ENCODE results near the gene SRC.

SRC gene

DNA sequence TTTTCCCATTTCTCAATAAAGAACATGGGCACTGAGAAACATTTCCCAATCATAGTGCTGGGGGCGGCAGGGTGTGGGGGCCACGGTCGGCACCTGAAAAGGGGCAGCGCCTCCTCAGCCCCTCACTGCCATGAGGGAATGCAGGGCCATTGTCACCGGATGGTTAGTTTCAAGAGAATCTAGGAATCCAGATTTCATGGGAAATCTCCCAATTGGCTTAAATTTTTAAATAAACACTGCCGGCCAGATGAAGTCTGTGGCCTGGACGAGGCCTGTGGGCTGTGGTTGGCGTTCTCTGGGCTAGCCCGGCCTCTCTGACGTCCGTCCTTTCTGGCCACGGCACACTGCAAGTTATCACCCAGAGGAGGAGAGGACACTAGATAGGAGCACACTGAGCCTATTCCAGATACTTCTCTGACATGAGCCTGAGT is 30.9 kb upstream of the SRC start:
- DNase-seq (ENCODE audit: low spot score): no peak

DNA sequence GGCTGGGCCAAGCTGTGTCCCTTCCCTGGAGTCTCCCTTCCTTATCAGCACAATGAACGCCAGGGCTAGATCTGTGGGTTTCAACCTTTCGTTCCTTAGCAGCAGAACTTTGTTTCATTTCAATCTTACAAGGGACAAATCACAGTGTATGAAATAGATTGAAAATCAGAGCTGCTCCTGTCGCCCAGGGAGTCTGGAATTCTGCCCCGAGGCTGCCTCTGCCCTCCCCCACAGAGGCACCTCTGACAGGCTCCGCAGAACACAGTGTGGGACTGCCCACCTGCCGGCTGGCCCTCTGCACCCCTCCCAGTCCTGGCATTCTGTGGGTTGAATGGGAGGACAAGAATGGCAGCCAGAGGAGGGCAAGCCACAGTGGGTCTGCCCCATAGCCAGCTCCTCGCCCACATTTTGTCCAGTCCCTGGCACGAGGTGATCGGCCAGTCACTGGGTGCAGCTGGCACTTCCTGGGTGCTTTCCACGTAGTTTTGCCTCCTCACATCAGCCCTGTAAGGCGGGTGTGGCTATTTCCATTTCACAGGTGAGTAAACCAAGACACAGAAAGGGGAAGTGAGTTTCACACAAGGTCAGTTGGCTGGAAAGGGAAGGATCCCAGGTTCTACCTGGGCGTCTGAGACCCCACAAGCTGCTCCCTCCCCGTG is 30.4 kb upstream of the SRC start:
- no peak for FAIRE-seq
- no peak for DNase-seq (ENCODE audit: low spot score)

More for the DNA sequence above, 30.9 kb upstream of the SRC start:
- no peak for FAIRE-seq

DNA sequence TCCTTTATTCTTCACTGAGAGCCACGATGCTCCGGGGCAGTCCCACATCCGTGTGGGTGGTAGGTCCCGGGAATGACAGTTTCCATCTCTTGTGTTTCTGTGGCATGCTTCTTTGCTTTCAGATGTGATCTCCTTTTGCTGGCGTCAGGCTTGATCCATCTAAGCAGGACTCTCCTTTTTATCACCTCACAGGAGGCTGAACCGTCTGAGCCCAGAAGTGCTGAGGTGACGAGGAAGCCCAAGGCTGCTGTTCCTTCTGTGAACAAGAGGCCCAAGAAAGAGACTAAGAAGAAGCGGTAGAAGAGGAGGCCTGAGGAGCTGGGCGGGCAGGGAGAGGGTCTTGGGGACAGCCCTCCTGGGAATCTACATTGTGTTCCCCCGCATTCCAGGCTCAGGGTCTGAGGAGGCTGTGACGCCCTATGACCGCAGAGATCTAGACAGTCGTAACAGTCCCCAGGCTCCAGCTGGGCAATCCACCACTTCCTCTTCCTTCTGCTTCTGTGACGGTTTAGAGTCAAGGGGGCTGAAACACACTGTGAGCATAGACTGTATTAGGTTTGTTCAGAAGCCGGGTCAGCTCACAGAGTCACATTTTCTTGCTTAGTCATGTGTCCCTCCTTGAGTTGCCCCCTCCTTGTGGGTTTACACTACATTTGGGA is 29.7 kb upstream of the SRC start:
- FAIRE-seq: no peak

DNA sequence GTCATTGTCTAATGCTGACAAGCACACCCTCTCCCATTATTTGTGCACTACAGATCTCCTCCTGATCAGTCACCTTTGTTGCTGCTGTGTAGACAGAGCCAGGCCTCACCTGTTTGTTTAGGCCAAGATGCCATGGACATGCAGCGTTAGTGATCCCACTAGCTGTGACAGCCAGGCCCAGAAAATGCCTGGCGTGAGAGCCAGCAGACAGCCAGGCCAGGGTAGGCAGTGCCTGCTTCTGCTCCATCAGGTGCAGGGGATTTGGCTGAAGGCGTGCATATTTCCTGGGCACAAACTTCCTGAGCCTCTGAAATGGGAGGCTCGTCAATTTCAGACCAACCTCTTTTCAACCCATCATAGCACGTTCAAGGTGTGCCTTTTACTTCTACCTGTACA is 29.2 kb upstream of the SRC start:
- no peak for FAIRE-seq
- no peak for DNase-seq (ENCODE audit: low spot score)

More for the DNA sequence above, 29.7 kb upstream of the SRC start:
- DNase-seq (ENCODE audit: low spot score): no peak

DNA sequence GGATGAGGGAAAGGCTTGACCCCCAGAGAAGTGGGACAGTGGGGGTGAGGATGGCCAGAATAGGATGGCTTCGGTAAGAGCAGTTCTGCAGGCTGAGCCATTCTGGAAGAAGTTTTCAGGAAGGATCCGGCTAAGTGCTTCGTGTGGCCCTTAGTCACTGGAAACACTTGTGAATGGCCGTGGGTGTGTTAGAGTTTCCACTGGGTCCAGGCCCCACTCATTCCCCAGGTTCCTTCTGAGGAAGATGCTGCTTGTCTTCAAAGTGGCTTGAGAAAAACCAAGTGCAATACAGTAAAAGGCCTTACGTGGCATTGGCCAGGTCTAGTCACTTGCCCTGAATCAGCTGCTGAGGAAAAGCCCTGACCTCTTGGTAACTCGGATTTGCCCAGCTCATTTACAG is 28.6 kb upstream of the SRC start:
- FAIRE-seq (no peak), DNase-seq (ENCODE audit: low spot score) (no peak)

DNA sequence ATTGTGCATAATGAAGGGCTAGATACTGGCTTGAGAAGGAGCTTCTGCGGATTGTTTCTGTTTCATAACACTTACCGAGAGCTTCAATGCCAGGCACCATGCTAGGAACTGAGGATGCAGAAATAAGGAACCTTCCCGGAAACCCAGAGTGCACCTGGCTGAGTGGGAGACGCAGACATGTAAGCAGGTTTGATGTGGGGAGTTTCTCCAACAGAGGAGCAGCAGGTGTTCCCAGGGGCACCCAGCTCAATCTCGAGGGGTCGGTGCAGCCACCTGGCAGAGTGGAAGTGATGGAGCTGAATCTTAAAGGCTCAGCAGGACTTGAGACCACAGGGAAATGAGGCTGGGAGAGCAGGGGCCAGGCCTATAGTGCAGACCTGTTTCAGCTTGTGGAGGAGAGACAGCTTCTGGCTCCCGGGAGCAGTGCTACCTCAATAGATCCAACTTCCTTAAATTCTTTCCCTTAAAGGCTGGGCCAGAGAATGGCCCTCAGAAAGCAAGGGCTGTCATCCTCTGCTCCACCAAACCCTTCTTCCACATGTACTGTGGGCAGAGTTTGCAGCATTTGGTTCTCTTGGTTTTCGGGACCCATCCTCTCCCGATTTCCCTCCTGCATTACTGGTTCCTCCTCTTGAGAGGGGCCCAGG is 27.8 kb upstream of the SRC start:
- no peak for DNase-seq (ENCODE audit: low spot score)
- no peak for FAIRE-seq

DNA sequence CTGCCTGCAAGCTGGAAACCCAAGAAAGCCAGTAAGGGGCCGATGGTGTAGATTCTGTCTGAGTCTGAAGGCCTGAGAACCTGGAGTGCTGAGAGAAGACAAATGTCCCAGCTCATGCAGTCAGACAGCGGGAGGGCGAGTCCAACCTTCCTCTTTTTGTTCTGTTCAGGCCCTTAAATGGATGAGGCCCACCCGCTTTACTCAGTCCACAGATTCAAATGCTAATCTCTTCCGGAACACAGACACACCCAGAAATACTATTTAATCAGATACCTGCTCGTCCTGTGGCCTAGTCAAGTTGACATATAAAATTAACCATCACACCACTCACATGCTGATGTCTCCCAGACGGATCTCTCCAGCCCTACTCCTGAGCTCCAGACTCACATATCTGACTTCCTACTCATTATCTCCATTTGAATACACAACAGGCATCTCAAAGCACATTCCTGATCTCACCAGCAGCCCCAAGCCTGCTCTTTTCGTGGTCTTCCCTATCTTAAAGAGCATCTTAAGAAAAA is 26.7 kb upstream of the SRC start:
- FAIRE-seq: no peak
- no peak for DNase-seq (ENCODE audit: low spot score)

DNA sequence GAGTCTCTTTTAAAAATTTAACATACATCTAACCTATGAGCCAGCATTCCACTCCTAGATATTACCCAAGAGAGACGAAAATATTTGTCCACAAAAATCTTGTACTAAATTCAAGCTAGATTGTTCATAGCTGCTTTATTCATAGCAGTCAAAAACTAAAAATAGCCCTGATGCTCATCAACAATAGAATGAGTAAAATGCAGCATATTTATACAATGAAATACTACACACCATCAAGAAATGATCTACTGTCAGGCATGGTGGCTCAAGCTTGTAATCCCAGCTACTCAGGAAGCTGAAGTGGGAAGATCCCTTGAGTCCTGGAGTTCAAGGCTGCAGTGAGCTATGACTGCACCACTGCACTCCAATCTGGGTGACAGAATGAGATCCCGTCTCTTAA is 22.0 kb upstream of the SRC start:
- no peak for FAIRE-seq

DNA sequence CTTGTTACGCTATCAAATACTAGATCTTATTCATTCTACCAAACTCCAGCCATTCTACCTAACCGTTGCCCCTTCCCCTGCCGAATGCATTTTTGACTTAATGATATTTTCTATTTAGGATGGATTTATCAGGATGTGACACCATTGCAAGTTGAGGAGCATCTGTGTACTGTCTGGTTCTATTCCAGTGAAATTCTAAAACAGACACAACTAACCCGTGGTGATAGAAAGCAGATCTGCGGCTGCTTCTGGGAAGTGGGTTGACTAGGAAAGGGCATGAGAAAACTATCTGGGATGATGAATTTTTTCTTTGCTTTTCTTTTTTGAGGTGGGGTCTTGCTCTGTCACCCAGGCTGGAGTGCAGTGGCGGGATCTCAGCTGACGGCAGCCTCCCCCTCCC is 20.7 kb upstream of the SRC start:
- DNase-seq (ENCODE audit: low spot score): no peak
- no peak for FAIRE-seq

More for the DNA sequence above, 22.0 kb upstream of the SRC start:
- DNase-seq (ENCODE audit: low spot score): no peak

DNA sequence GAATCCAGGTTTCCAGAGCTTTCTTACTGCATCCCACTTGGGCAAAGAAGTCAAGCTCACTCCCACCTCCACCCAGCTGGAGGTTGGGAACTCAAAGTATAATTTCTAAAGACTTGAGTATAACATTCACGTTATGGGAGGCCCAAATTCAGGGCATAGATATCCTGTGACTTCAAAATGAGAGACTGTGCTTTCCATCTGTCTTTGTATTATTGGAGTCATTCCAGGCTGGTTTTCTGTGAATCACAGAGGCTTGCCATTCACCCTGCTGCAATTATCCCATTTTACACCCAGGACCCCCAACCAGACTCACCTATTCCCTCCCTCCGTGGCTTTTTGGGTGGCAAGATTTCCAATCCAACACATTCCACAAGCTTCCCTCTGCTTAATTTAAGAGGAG is 19.3 kb upstream of the SRC start:
- FAIRE-seq (no peak), DNase-seq (ENCODE audit: low spot score) (no peak)

DNA sequence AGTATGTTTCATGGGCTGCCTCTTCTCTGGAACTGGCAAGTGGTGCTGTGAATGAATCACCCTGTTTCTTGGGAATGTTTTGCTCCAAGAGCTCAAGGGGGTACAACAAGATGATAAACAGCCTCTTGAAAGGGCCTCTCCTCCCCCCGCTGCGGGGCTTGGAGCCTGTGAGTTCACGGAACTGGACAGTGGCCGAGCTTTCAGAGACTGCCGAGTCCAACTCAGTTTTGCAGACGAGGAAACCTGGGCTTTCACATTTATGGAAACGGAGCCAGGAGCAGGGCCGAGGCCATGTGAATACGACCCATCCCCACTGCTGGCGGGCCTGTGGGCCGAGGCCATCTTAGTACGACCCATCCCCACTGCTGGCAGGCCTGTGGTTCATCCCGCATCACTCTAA is 18.2 kb upstream of the SRC start:
- FAIRE-seq (no peak), DNase-seq (ENCODE audit: low spot score) (no peak)

DNA sequence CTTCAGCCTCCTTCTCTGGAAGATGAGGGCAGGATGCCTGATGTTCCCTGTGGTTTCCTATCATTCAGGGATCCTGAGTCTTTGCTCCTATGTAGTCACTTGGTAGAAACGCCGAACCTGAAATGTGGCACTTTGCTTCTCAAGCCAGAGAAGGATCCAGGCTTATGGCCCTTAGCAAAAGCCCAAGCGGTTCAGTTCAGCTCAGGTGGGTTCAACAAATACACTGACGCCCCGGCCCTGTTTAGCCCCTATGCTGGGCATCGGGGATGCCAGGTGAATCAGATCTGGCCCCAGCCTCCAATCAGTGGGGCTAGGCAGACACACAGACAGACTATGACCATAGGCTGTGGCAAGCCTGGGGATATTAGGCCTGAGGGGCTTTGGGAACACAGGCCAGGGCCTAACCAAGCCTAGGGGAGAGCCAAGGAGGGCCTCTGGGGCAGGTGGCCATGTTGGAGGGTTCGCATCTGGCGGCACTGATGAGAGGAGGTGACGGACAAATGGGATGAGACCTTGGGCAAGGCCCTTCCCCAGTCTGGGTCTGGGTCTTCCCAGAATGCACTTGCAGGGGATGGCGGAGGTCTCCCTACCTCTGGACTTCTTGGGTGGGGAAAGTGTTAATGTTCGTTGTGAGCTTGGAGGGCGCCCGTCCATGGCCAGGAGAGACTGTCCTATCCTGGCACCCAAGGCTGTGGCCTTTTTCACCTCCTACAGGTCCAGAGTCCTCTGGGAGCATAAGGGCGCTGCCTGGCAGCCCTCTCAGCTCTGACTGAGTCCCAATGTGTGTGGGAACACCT is 17.6 kb upstream of the SRC start:
- no peak for FAIRE-seq

DNA sequence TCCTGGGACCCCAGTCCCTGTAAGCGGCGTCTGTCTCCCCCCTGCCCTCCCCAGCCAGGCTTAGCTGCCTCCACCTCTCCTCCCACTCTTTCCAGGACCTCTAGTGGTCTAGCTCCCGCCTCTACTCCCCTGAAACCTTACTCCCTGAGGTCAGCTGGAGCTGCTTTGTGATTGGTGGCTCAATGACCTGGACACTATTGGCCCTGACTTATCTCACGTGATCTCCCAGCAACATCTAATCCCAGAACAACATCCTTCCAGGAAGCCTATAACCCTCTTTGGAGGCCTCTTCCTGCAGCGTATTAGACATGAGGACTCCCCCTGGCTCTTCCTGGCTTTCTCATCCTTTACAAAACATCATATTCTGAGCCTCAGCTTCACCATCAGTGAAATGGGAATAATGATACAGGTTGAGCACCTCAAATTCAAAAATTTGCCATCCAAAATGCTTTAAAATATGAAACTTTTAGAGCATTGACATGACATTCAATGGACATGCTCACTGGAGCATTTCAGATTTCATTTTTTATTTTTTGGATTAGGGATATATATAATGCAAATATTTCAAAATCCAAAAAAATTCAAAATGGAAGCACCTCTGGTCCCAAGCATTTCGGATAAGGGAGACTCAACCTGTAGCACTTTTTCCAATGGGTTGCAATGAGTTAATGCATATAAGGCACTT is 16.3 kb upstream of the SRC start:
- no peak for FAIRE-seq
- DNase-seq (ENCODE audit: low spot score): no peak

More for the DNA sequence above, 17.6 kb upstream of the SRC start:
- DNase-seq (ENCODE audit: low spot score): no peak

DNA sequence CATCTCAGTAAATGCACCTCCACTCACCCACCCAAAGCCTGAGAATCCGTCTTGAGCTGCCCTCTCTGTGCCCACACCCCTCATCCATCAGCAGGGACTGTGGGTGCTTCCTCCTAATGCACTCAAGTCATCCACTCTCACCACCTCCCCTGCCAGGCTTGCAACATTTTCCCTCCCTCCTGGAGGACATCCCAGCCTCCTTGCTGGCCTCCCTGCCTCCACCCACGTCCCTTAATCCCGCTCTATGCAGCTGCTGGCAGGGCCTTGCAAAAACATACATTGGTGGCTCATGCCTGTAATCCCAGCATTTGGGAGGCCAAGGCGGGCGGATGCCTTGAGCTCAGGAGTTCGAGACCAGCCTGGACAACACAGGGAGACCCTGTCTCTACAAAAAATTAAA is 15.6 kb upstream of the SRC start:
- FAIRE-seq: no peak
- no peak for DNase-seq (ENCODE audit: low spot score)

DNA sequence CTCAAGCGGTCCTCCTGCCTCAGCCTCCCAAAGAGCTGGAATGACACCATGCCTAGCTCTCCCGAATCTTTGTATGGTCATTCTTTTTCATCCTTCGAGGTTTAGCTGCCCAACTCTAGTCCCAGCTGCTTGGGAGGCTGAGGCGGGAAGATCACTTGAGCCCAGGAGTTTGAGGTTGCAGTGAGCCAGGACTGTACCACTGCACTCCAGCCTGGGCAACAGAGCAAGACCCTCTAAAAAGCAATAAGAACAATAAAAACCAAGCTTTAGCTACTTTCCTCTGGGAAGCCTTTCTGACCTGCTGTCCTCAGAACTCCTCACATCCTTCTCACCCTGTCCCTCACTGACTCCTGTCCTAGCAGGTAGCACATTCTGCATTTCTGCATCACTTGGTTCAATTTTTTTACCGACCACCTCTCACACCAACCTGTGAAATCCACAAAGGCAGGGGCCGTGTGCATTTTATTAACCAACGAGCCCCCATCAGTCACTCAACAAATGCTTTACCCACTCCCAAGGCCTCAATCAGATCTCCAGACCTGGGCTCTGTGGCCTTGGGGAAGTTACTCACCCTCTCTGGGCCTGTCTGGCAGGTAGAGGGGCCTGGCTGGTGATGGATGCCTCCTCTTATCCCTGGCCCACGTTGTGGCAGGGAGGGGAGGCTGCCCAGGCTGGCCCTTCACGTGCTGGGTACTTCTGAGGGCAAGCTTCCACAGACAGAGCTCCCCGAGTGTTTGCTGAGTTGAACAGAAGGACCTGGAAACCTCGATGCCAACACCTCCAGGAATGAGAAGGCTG is 14.7 kb upstream of the SRC start:
- DNase-seq (ENCODE audit: low spot score) (no peak), FAIRE-seq (no peak)

DNA sequence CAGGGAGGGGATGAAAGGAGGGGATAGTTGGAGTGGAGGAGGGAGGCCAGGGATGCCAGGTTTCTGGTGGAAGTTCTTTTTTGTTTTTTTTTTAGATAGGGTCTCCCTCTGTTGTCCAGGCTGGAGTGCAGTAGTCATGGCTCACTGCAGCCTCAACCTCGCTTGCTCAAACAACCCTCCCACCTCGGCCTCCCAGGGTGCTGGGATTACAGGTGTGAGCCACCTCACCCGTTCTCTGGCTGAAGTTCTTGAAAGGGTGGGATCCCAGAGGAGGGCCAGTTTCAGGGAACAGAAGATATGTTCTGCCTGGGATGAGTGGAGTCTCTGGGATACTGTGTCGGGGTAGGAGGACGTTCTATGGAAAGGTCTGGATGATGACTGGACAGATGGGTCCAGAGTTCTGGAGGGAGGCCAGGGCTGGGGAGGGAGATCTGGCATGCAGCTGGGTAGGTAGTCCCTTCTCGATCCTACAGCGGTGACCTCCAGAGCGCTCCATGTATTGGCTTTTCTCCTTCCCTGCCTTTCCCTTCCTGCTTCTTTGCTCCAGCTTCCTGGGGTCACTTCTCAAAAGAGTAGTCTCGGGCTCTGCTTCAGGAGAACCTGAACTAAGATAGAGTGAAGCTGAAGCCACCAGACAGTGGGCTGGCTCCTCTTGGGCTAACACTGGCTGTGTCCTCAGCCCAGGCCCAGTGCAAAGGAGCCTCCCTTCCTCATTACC is 12.7 kb upstream of the SRC start:
- DNase-seq (ENCODE audit: low spot score) (no peak), FAIRE-seq (no peak)

DNA sequence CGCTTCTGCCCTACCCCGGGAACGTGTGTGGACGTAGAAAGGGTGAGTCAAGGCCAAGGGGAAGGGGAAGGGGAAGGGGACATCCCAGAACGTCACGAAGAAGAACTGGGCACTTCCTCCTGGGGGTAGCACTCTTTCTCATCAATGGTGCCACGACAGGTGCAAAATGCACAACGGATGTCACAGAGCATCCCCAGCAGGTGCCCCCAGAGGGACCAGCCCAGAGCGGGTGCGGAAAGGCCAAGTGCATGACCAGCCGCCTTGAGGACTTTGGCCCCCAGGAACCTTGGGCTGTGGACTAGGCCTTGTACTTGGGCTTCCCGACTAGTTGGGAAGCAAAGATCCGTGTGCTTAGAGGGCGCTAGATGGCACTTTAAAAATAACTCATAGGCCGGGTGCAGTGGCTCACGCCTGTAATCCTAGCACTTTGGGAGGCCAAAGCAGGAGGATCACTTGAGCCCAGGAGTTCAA is 12.1 kb upstream of the SRC start:
- DNase-seq (ENCODE audit: low spot score) (no peak), FAIRE-seq (no peak)

DNA sequence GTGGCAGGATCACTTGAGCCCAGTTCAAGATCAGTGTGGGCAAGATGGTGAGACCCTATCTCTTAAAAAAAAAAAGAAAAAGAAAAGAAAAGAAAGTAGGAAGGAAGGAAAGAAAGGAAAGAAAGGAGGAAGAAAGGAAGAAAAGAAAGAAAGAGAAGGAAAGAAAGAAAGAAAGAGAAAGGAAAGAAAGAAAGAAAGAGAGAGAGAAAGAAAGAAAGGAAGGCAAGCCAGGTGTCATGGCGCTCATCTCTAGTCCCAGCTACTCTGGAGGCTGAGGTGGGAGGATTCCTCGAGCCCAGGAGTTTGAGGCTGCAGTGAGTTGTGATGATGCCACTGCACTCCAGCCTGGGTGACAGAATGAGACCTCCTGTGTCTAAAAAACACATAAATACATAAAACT is 11.5 kb upstream of the SRC start:
- DNase-seq (ENCODE audit: low spot score) (no peak), FAIRE-seq (no peak)

DNA sequence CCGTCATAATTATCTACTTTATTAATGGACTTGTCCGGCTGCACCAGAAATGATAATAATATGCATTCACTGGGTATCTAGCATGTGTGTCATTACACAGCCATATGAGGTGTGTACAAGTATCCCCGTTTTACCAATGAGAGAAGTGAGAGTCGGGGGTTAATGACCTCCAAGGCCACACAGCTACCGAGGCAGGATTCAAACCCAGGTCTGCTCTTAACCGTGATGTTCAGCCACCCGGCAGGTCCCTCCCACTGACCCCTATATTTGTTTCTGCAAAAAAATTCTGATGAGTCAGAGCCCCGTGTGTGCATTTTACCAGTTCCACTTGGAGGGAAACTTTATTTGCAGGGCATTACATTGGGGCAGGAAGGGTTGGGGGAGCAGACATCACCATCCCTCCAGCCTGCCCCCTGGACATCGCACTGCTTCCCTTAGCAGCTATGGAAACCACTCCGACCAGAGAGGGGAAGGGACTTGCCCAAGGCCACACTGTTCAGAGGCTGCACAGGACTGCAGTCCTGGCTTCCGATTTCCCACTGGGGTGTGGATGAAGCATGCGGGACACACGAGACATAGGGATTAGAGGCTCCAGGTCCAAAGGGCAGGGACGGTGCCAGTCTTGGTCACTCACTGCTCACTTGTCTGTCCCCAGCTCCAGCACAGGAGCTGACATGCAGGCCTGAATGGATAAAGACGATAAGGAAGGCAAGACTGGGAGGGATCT is 10.1 kb upstream of the SRC start:
- DNase-seq (ENCODE audit: low spot score): no peak
- no peak for FAIRE-seq
